ENCODE measurements around the gene HMGCL. TPM values are rescaled to one million over a fixed set of nuclear protein-coding genes. Genes with fewer than 3 reads are reported as not detected.
A peak's percentile ranks its signal among the peaks of the same experiment; 100 is the strongest.

The HMGCL gene
- total and polyA plus RNA-seq, 2 of the 13 experiments (the other 11 are each of a cell fraction or from before 2014, with no cell fraction given): 21.3 to 41.4 TPM

- TF ChIP-seq MTA3 (CRISPR knock-in tag; IDR thresholded peaks at IDR 0.05) (no peak), MYPOP (CRISPR knock-in tag; IDR thresholded peaks at IDR 0.05) (peak; percentile 54; the same call in 1 of the 2 replicates), ZNF224 (CRISPR knock-in tag; IDR thresholded peaks at IDR 0.05) (0 out of 2 replicates have a peak, but pooled peaks have one; percentile 55), IKZF4 (CRISPR knock-in tag; IDR thresholded peaks at IDR 0.05; ENCODE audit: borderline replicate concordance, low read depth, not compliant biosample characterization) (peak; percentile 79), KMT2A (CRISPR knock-in tag; IDR thresholded peaks at IDR 0.05) (no peak), TBX3 (IDR thresholded peaks at IDR 0.05; ENCODE audit: borderline replicate concordance) (no peak), ZFP36L2 (CRISPR knock-in tag; IDR thresholded peaks at IDR 0.05) (no peak), ZNF33B (CRISPR knock-in tag; IDR thresholded peaks at IDR 0.05) (no peak), ZFY (CRISPR knock-in tag; IDR thresholded peaks at IDR 0.05) (peak; percentile 81), ZNF10 (CRISPR knock-in tag; IDR thresholded peaks at IDR 0.05; ENCODE audit: borderline replicate concordance, low read depth) (no peak), TERF1 (CRISPR knock-in tag; IDR thresholded peaks at IDR 0.05) (no peak), ZNF691 (CRISPR knock-in tag; IDR thresholded peaks at IDR 0.05; ENCODE audit: borderline replicate concordance, low read depth) (no peak), ZNF839 (CRISPR knock-in tag; IDR thresholded peaks at IDR 0.05; ENCODE audit: borderline replicate concordance) (0 out of 2 replicates have a peak, but pooled peaks have one; percentile 31), IRF1 (CRISPR knock-in tag; IDR thresholded peaks at IDR 0.05; ENCODE audit: low read depth) (peak; percentile 89; the same call in 1 of the 2 replicates), HMG20B (CRISPR knock-in tag; conservative IDR thresholded peaks at IDR 0.05) (no peak), TRIM24 (CRISPR knock-in tag; IDR thresholded peaks at IDR 0.05) (no peak), ERF (CRISPR knock-in tag; IDR thresholded peaks at IDR 0.05) (peak; percentile 90), MED13 (CRISPR knock-in tag; IDR thresholded peaks at IDR 0.05) (peak; percentile 80), DZIP1 (CRISPR knock-in tag; IDR thresholded peaks at IDR 0.05) (0 out of 2 replicates have a peak, but pooled peaks have one; percentile 39), ATF6 (CRISPR knock-in tag; conservative IDR thresholded peaks at IDR 0.05) (no peak; the same call in 1 of the 2 replicates), SRY (CRISPR knock-in tag; IDR thresholded peaks at IDR 0.05) (peak; percentile 79; the same call in 1 of the 2 replicates)
Measured at GRCh38 chr1:23825076-23825761, at the start of gene HMGCL (continued).
